Epidermal melanocyte (primary cell): ENCODE data around the gene BRK1.
"Not testable (repeated sequence)": the region's sequence is repeated elsewhere in the genome, so short reads cannot be mapped to it uniquely, and the experiment has no call there.

Source experiments
- DNase-seq: peaks from one replicate; pipeline ENCODE4 v3.0.0; 2011; ENCODE audit warnings: low spot score; ENCODE audit not compliant: insufficient read length

The BRK1 gene

DNA sequence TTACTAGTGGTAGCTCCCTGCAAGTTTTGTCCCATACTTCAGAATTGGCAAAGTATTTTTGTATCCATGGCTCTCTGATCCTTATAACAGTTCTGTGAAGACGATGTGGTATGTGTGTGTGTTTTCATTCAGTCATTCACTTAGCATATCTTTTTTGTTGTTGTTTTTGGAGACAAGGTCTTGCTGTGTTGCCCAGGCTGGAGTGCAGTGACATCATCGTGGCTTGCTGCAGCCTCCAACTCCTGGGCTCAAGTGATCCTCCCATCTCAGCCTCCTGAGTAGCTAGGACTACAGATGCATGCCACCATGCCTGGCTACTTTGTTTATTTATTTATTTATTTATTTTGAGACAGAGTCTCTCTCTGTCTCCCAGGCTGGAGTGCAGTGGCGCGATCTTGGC, 60.7 kb downstream of the BRK1 start:
- DNase-seq: not testable (repeated sequence)
